HG02981 (cell line): ENCODE data around the gene ADAM11.

Source experiments
- ATAC-seq: cut with Tn5 transposase; IDR thresholded peaks from one replicate; pipeline ENCODE4 v1.9.1; 2021; ENCODE audit warnings: mild to moderate bottlenecking, moderate library complexity; ENCODE audit not compliant: unreplicated experiment

Gene ADAM11

DNA sequence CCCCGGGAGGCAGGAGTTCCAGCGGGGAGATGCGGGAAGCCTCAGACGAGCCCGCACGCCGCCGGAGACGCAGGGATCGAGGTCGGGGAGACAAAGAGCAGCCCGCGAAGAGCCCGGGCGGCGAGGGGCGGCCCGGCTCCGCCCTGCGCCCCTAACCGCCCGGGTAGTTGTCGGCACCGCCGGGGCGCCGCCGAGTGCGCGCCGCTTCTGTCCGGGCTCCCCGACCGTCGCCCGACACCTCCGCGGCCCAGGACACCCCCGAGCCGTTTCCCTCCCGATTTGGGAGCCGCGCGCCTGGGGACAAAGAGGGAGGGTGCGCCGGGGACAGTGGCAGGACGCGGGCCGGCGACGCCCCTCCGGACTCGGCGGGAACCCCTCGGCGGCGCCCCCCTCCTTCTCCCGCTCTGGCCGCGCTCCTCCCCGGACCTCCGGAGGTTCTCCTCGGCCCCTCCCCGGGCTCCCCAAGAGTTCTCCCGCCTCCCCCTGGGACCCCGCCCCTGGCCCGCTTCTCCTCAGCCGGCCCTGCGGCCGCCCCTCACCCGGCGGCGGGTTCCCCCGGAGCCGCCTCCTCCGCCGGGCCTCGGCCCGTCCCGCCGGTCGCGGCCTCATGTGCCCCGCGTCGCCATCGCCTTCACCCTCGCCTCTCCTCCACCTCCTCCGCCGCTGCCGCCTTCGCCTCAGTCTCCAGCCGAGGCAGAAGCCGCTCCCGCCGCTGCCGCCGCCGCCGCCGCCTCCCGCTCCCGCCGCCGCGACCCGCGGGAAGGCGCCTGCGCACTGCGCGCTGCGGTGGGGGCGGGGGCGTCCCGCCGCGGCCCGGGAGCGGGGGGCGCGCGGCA is 71.0 kb downstream of the ADAM11 start, which contains the start of gene GJC1:
Gene GJC1, minus strand, starts transcription at position 765 of the 836 bp plus-strand sequence. CDS start 24,470 bp downstream, outside the sequence.
- ATAC-seq: no peak

- no peak for ATAC-seq
Measured at GRCh38 chr17:44830359-44831288, 71.8 kb downstream of the ADAM11 start.

- no peak for ATAC-seq
Measured at GRCh38 chr17:44831371-44831770, 72.6 kb downstream of the ADAM11 start.
